Panc1 (cell line): ENCODE data around the gene EPHB2.

Experiments
- CTCF ChIP-seq: fragments of 450-650 bp; IDR thresholded peaks from 2 replicates; pipeline ENCODE4 v1.5.1; 2017; ENCODE audit warnings: mild to moderate bottlenecking
- POLR2AphosphoS5 ChIP-seq: IDR thresholded peaks from 2 replicates; pipeline ENCODE4 v1.6.1; 2012; ENCODE audit warnings: mild to moderate bottlenecking, low read depth, low read length, moderate library complexity
- REST ChIP-seq, 2 experiments: IDR thresholded peaks; 2 replicates each; pipeline ENCODE4 v1.6.1; 2011 to 2012; ENCODE audit warnings: low read depth in 2 of 2, control low read depth in 1 of 2, low read length in 1 of 2, mild to moderate bottlenecking in 1 of 2, moderate library complexity in 1 of 2; ENCODE audit not compliant: insufficient read depth in 1 of 2
- SIN3A ChIP-seq: IDR thresholded peaks from 2 replicates; pipeline ENCODE4 v1.6.1; 2012; ENCODE audit warnings: low read depth, mild to moderate bottlenecking, low read length, moderate library complexity, borderline replicate concordance; ENCODE audit not compliant: insufficient read depth
- TCF7L2 ChIP-seq: IDR thresholded peaks from 2 replicates; pipeline ENCODE4 v1.6.1; 2011; ENCODE audit warnings: mild to moderate bottlenecking, low read depth, low read length, inconsistent platforms

- TF ChIP-seq CTCF (no peak), TCF7L2 (no peak), REST (IDR thresholded peaks at IDR 0.05; ENCODE audit: insufficient read depth in 1 of 2, low read depth in 2 of 2, low read length in 1 of 2) (no peak), POLR2AphosphoS5 (no peak), SIN3A (no peak)
Measured at GRCh38 chr1:22712502-22713271, 2.0 kb downstream of the EPHB2 start.
